ENCODE measurements around the gene USP33.
"Not testable (repeated sequence)": the region's sequence is repeated elsewhere in the genome, so short reads cannot be mapped to it uniquely, and the experiment has no call there.

Gene USP33

GRCh38 chr1:77759071-77760028, at the start of gene USP33:
TSS of gene USP33 (minus strand) at chr1:77759852. CDS start at chr1:77741697, 18,155 bp downstream.
- DNase-seq (ENCODE audit: low read depth) = no peak

GRCh38 chr1:77803371-77803770, 43.7 kb upstream of the USP33 start:
- DNase-seq (ENCODE audit: low read depth) = no peak

- DNase-seq (ENCODE audit: low read depth) = no peak
Observed at GRCh38 chr1:77802026-77802425, 42.4 kb upstream of the USP33 start.

GRCh38 chr1:77797991-77798390, 38.3 kb upstream of the USP33 start:
- no peak for DNase-seq (ENCODE audit: low read depth)

- DNase-seq (ENCODE audit: low read depth) = no peak
Observed at GRCh38 chr1:77796695-77797405, 37.2 kb upstream of the USP33 start.

GRCh38 chr1:77794550-77794949, 34.9 kb upstream of the USP33 start:
- DNase-seq (ENCODE audit: low read depth) = no peak

GRCh38 chr1:77786093-77786741, 26.6 kb upstream of the USP33 start:
- not testable (repeated sequence) for DNase-seq (ENCODE audit: low read depth)

GRCh38 chr1:77783141-77783540, 23.5 kb upstream of the USP33 start:
- no peak for DNase-seq (ENCODE audit: low read depth)

GRCh38 chr1:77781683-77782082, 22.0 kb upstream of the USP33 start:
- no peak for DNase-seq (ENCODE audit: low read depth)

- peak; percentile 71 for DNase-seq (ENCODE audit: low read depth)
Observed at GRCh38 chr1:77779529-77780281, 20.1 kb upstream of the USP33 start, which contains the start of gene MIGA1. TSS of gene MIGA1 (plus strand) at chr1:77779649. CDS start at chr1:77783253, 3,604 bp downstream.

- no peak for DNase-seq (ENCODE audit: low read depth)
Observed at GRCh38 chr1:77776007-77776700, 16.5 kb upstream of the USP33 start.

GRCh38 chr1:77768006-77768405, 8.4 kb upstream of the USP33 start:
- DNase-seq (ENCODE audit: low read depth) = no peak

- DNase-seq (ENCODE audit: low read depth) = peak; percentile 76
Observed at GRCh38 chr1:77762072-77762476, 2.4 kb upstream of the USP33 start.

- no peak for DNase-seq (ENCODE audit: low read depth)
Observed at GRCh38 chr1:77757603-77758002, 2.0 kb downstream of the USP33 start.

GRCh38 chr1:77757066-77757584, 2.5 kb downstream of the USP33 start:
- DNase-seq (ENCODE audit: low read depth) = no peak

GRCh38 chr1:77756052-77756754, 3.4 kb downstream of the USP33 start:
- no peak for DNase-seq (ENCODE audit: low read depth)

GRCh38 chr1:77749489-77749888, 10.2 kb downstream of the USP33 start:
- not testable (repeated sequence) for DNase-seq (ENCODE audit: low read depth)

- no peak for DNase-seq (ENCODE audit: low read depth)
Observed at GRCh38 chr1:77744576-77744975, 15.1 kb downstream of the USP33 start.

GRCh38 chr1:77742011-77742555, 17.6 kb downstream of the USP33 start:
- no peak for DNase-seq (ENCODE audit: low read depth)

GRCh38 chr1:77741316-77741715, 18.3 kb downstream of the USP33 start:
- no peak for DNase-seq (ENCODE audit: low read depth)

Data from HS-5 (cell line).